Measurements from ENCODE around the gene UBR4. TPM values are rescaled to one million over a fixed set of nuclear protein-coding genes. Genes with fewer than 3 reads are reported as not detected.

The UBR4 gene
- total RNA-seq, 1 experiment from 2014 or later = 131 TPM

DNA sequence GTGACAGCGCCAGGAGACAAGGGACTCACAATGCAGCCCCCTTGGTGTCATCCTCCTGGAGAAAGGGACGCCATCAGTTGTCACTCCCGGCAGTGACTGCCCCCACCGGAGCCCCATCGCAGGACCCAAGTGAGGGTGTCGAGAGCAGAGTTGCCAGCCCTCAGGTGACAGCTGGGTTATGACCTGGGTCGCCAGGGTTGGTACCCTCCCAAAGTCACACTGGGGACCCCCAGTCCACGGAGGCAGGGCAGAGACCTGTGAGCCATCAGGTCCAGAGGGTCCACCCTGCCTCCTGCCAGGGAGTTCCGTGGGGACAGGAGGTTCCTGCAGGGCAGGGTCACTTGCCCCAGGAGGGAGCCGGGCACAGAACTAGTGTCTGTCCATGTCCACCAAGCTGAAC lies 175.3 kb downstream of the UBR4 start:
- no peak overlapping the region for H3K9ac ChIP-seq (ENCODE audit: extremely low read depth, insufficient read length, low read length)
- H2BK15ac ChIP-seq (ENCODE audit: low read depth, low read length) = no peak overlapping the region
- H3K27me3 ChIP-seq (ENCODE audit: insufficient read depth, low read length) = no peaks in the 10 kb centered on the region
- H2BK5ac ChIP-seq (ENCODE audit: insufficient read length, low read length) = no peak overlapping the region
- DNase-seq = no peak
- H3K23ac ChIP-seq (ENCODE audit: insufficient read length, low read depth, low read length) = no peak overlapping the region
- H2BK20ac ChIP-seq (ENCODE audit: low read depth, low read length, poor library complexity, severe bottlenecking) = no peak overlapping the region
- H4K5ac ChIP-seq (ENCODE audit: insufficient read length, low read depth, low read length) = no peak overlapping the region
- peaks cover 9% of the 10 kb centered on the region; the same call in 1 of the 2 replicates for H3K27me3 Mint-ChIP-seq (ENCODE audit: low read depth)
- no peak overlapping the region for H3K18ac ChIP-seq (ENCODE audit: insufficient read length, low read depth, low read length)
- H3K14ac ChIP-seq (ENCODE audit: insufficient read depth, low read length) = peak overlapping the region; percentile 4; the same call in 1 of the 2 replicates
- no peak overlapping the region for H3K4ac ChIP-seq (ENCODE audit: low read depth, low read length)
- no peaks in the 10 kb centered on the region for H3K9me3 ChIP-seq (ENCODE audit: control insufficient read depth, low read depth, low read length)
- H3T11ph ChIP-seq (ENCODE audit: low read length) = no peak overlapping the region
- TF ChIP-seq, protein P1, sequence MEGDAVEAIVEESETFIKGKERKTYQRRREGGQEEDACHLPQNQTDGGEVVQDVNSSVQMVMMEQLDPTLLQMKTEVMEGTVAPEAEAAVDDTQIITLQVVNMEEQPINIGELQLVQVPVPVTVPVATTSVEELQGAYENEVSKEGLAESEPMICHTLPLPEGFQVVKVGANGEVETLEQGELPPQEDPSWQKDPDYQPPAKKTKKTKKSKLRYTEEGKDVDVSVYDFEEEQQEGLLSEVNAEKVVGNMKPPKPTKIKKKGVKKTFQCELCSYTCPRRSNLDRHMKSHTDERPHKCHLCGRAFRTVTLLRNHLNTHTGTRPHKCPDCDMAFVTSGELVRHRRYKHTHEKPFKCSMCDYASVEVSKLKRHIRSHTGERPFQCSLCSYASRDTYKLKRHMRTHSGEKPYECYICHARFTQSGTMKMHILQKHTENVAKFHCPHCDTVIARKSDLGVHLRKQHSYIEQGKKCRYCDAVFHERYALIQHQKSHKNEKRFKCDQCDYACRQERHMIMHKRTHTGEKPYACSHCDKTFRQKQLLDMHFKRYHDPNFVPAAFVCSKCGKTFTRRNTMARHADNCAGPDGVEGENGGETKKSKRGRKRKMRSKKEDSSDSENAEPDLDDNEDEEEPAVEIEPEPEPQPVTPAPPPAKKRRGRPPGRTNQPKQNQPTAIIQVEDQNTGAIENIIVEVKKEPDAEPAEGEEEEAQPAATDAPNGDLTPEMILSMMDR (conservative IDR thresholded peaks at IDR 0.05) = no peak
- no peak overlapping the region for H3K4me3 Mint-ChIP-seq
- H3K36me3 Mint-ChIP-seq (ENCODE audit: insufficient read depth in 1 of 3, low read depth in 3 of 3) = no peaks in the 10 kb centered on the region
- H4K20me1 ChIP-seq (ENCODE audit: control insufficient read depth, insufficient read depth, insufficient read length) = peaks cover 3% of the 10 kb centered on the region
- H3K27ac ChIP-seq (ENCODE audit: insufficient read length, low read depth, low read length) = no peak overlapping the region
- no peaks in the 10 kb centered on the region; a peak in 1 of 5 replicates for H3K9me3 Mint-ChIP-seq
- no peak overlapping the region for H2AFZ ChIP-seq (ENCODE audit: low read length)
- no peak overlapping the region for H2AK5ac ChIP-seq (ENCODE audit: insufficient read length, low read length)
- WGBS (ENCODE audit: extremely low coverage, insufficient read length, low lambda C conversion rate) = no CpG with 5 or more reads among the region's 10 CpGs
- H2BK12ac ChIP-seq (ENCODE audit: insufficient read length, low read depth, low read length) = no peak overlapping the region
- H4K8ac ChIP-seq (replicated peaks; ENCODE audit: insufficient read length, low read depth, low read length) = no peak overlapping the region
- no peaks in the 10 kb centered on the region for H3K23me2 ChIP-seq (ENCODE audit: insufficient read length, low read depth, low read length, poor library complexity, severe bottlenecking)
- H3K27ac Mint-ChIP-seq = no peak overlapping the region
- no peaks in the 10 kb centered on the region for H3K4me1 ChIP-seq (ENCODE audit: insufficient read depth, low read length)
- no peak overlapping the region for H3K4me2 ChIP-seq (ENCODE audit: insufficient read depth, insufficient read length, low read length)
- H4K91ac ChIP-seq (ENCODE audit: insufficient read length, low read depth, low read length) = no peak overlapping the region
- peaks cover 2 to 13% of the 10 kb centered on the region in 2 experiments; a peak in 3 of 4 replicates for H3K4me1 Mint-ChIP-seq
- H3K56ac ChIP-seq (ENCODE audit: insufficient read length, low read depth, low read length) = no peak overlapping the region
- no peak overlapping the region for H2BK120ac ChIP-seq (ENCODE audit: low read depth, low read length, poor library complexity, severe bottlenecking)
- no peaks in the 10 kb centered on the region for H3K79me1 ChIP-seq (ENCODE audit: insufficient read depth, low read depth, low read length, poor library complexity, severe bottlenecking)
- no peaks in the 10 kb centered on the region for H3K79me2 ChIP-seq (ENCODE audit: insufficient read depth, low read length)
